ENCODE results near the gene HHATL.

GRCh38 chr3:42742259-42742658 is 39.7 kb upstream of the HHATL start:
- TF ChIP-seq CTCF (IDR thresholded peaks at IDR 0.05) (no peak), POLR2AphosphoS5 (IDR thresholded peaks at IDR 0.05) (no peak)
